Measurements from ENCODE around the gene SAE1. TPM values are rescaled to one million over a fixed set of nuclear protein-coding genes. Genes with fewer than 3 reads are reported as not detected.
A peak's percentile ranks its signal among the peaks of the same experiment; 100 is the strongest.

The SAE1 gene
- total and polyA plus RNA-seq, 2 donors from 2014 or later: 39.5 to 49.4 TPM

DNA sequence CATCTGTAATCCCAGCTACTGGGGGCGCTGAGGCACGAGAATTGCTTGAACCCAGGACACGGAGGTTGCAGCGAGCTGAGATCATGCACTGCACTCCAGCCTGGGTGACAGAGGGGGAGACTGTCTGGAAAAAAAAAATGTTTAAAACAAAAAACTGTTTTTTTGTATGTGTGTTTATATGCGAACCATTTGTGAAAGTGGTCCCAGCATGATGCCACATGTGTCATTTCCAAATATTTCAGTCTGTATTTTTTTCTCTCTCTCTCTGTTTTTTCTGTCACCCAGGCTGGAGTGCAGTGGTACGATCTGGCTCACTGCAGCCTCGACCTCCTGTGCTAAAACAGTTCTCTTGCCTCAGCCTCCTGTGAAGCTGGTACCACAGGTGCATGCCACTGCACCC lies 37.4 kb downstream of the SAE1 start:
- Histone ChIP-seq H3K9me3 (ENCODE audit: control insufficient read depth in 2 of 3, insufficient read depth in 1 of 3, low read length in 3 of 3) (no peaks in the 10 kb centered on the region), H3K4me1 (ENCODE audit: control insufficient read depth in 2 of 3, insufficient read depth in 2 of 3, low read depth in 1 of 3, low read length in 3 of 3) (no peaks in the 10 kb centered on the region), H3K27me3 (ENCODE audit: control insufficient read depth, insufficient read depth, low read length) (no peaks in the 10 kb centered on the region), H3K36me3 (ENCODE audit: control insufficient read depth in 2 of 3, insufficient read depth in 3 of 3, low read length in 3 of 3) (peaks cover 0 to 8% (median 2%) of the 10 kb centered on the region in 3 donors), H3K9ac (ENCODE audit: low read length in 3 of 3) (no peak overlapping the region), H3K27ac (ENCODE audit: low read depth in 2 of 2, low read length in 2 of 2) (no peak overlapping the region), H3K4me3 (ENCODE audit: low read length in 3 of 3) (no peak overlapping the region)
- DNase-seq (no peak), FAIRE-seq (no peak)
- TF ChIP-seq, protein P1, sequence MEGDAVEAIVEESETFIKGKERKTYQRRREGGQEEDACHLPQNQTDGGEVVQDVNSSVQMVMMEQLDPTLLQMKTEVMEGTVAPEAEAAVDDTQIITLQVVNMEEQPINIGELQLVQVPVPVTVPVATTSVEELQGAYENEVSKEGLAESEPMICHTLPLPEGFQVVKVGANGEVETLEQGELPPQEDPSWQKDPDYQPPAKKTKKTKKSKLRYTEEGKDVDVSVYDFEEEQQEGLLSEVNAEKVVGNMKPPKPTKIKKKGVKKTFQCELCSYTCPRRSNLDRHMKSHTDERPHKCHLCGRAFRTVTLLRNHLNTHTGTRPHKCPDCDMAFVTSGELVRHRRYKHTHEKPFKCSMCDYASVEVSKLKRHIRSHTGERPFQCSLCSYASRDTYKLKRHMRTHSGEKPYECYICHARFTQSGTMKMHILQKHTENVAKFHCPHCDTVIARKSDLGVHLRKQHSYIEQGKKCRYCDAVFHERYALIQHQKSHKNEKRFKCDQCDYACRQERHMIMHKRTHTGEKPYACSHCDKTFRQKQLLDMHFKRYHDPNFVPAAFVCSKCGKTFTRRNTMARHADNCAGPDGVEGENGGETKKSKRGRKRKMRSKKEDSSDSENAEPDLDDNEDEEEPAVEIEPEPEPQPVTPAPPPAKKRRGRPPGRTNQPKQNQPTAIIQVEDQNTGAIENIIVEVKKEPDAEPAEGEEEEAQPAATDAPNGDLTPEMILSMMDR (IDR thresholded peaks at IDR 0.05; ENCODE audit: borderline replicate concordance, extremely low read depth, insufficient read depth): no peak
- intact Hi-C loops (cut with DNase I): no loop called here

DNA sequence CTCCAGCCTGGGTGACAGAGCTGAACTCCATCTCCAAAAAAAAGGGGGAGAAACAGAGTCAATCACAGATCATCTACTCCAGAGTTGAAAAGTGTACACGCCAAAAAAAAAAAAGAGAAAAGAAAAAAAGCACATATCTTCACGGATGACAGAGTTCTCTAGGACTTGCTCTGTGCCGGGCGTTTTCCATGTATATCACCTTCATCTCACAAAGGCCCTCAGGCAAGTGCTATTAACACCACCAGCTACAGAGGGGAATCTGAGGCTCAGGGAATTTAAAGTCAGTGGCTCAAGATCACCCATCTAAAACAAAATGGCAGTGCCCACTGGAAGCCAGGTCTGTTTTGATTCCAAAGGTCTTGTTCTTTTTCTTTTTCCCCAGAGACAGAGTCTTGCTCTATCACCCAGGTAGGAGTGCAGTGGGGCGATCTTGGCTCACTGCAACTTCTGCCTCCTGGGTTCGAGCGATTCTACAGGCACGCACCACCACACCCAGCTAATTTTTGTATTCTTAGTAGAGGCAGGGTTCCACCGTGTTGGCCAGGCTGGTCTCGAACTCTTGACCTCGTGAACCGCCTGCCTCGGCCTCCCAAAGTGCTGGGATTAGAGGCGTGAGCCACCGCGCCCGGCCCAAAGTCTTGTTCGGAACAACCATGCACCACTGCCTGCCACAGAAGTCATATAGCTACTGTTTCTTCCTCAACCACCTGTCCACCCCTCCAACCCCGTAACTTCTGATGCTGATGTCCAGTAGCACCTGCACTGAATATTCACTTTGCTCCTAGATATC lies 42.2 kb downstream of the SAE1 start:
- DNase-seq: no peak
- no peak overlapping the region for H3K27ac ChIP-seq (ENCODE audit: low read depth in 2 of 2, low read length in 2 of 2)
- no peak for FAIRE-seq
- H3K9me3 ChIP-seq (ENCODE audit: control insufficient read depth in 2 of 3, insufficient read depth in 1 of 3, low read length in 3 of 3): no peaks in the 10 kb centered on the region
- H3K36me3 ChIP-seq (ENCODE audit: control insufficient read depth in 2 of 3, insufficient read depth in 3 of 3, low read length in 3 of 3): peaks cover 0 to 4% (median 2%) of the 10 kb centered on the region in 3 donors
- intact Hi-C loops (cut with DNase I): no loop called here
- TF ChIP-seq, protein P1 (IDR thresholded peaks at IDR 0.05; ENCODE audit: borderline replicate concordance, extremely low read depth, insufficient read depth): no peak
- H3K9ac ChIP-seq (ENCODE audit: low read length in 3 of 3): no peak overlapping the region
- no peak overlapping the region for H3K4me3 ChIP-seq (ENCODE audit: low read length in 3 of 3)
- H3K27me3 ChIP-seq (ENCODE audit: control insufficient read depth, insufficient read depth, low read length): no peaks in the 10 kb centered on the region
- H3K4me1 ChIP-seq (ENCODE audit: control insufficient read depth in 2 of 3, insufficient read depth in 2 of 3, low read depth in 1 of 3, low read length in 3 of 3): peaks cover 0 to 16% (median 3%) of the 10 kb centered on the region in 3 donors

DNA sequence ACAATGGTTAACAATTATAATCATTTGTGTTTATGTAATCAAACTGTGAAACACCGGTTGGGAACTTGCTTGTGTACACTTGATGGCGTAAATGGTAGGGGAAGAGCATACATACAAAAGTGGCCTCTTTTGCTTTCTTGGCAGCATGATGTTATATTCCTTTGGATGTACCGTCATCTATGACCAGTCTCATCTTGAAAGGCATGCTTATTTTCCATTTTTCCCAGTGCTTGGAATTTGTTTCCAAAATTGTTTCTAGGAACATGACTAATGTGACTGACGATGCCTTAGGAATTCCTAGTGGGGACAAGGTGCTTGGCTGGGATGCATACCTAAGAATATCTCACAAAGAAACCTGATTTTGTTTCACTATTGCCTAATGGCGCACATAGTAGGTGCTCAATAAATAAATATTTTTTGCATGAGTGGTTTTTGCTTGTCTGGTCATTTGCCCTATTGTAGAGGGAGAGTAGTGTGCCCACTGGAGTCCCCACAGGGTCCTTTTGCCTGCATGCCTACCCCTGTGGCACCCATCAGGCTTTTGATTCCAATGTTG lies 45.5 kb downstream of the SAE1 start:
- DNase-seq (no peak), FAIRE-seq (no peak)
- TF ChIP-seq, protein P1 (IDR thresholded peaks at IDR 0.05; ENCODE audit: borderline replicate concordance, extremely low read depth, insufficient read depth): no peak
- Histone ChIP-seq H3K9ac (ENCODE audit: low read length in 3 of 3) (no peak overlapping the region), H3K36me3 (ENCODE audit: control insufficient read depth in 2 of 3, insufficient read depth in 3 of 3, low read length in 3 of 3) (peaks cover 0 to 4% (median 0%) of the 10 kb centered on the region in 3 donors), H3K4me3 (ENCODE audit: low read length in 3 of 3) (no peak overlapping the region), H3K27ac (ENCODE audit: low read depth in 2 of 2, low read length in 2 of 2) (peak overlapping the region in 1 of 2 donors; percentile 78), H3K4me1 (ENCODE audit: control insufficient read depth in 2 of 3, insufficient read depth in 2 of 3, low read depth in 1 of 3, low read length in 3 of 3) (peaks cover 0 to 16% (median 3%) of the 10 kb centered on the region in 3 donors), H3K9me3 (ENCODE audit: control insufficient read depth in 2 of 3, insufficient read depth in 1 of 3, low read length in 3 of 3) (no peaks in the 10 kb centered on the region), H3K27me3 (ENCODE audit: control insufficient read depth, insufficient read depth, low read length) (no peaks in the 10 kb centered on the region)
- intact Hi-C loops (cut with DNase I): no loop called here

Measured in kidney (tissue), 14 donors.